Ovary (tissue), 9 donors: ENCODE data around the gene LRTM2. TPM values are rescaled to one million over a fixed set of nuclear protein-coding genes. Genes with fewer than 3 reads are reported as not detected.

Experiments used
- DNase-seq, 5 donors: peaks; one replicate each; pipeline ENCODE4 v3.0.0-alpha.2; 2019 to 2020
- H3K27ac ChIP-seq, 2 donors: fragments of 200-600 bp; one replicate each; pipeline versions ENCODE4 v1.5.1 to v1.8.0; 2019 to 2022
- H3K27me3 ChIP-seq: fragments of 200-600 bp; one replicate; pipeline ENCODE4 v1.8.0; 2022
- H3K36me3 ChIP-seq: fragments of 200-600 bp; sonication (generic); one replicate; pipeline ENCODE4 v1.5.1; 2019
- H3K4me1 ChIP-seq: one replicate; pipeline ENCODE4 v1.8.1; 2013; ENCODE audit warnings: mild to moderate bottlenecking, moderate library complexity; ENCODE audit not compliant: insufficient read depth
- H3K4me3 ChIP-seq: fragments of 200-600 bp; sonication (generic); one replicate; pipeline ENCODE4 v1.5.1; 2017
- H3K9me3 ChIP-seq, 2 donors: fragments of 200-600 bp in 1 of 2; sonication (generic) in 1 of 2; one replicate each; pipeline versions ENCODE4 v1.5.1 to v1.8.1; 2013 to 2019; ENCODE audit warnings: mild to moderate bottlenecking in 1 of 2, moderate library complexity in 1 of 2
- EP300 ChIP-seq: sonication (generic); formaldehyde crosslinking; IDR thresholded peaks from one replicate; pipeline ENCODE4 v1.6.1; 2017; ENCODE audit warnings: antibody characterized with exemption
- POLR2A ChIP-seq: fragments of 450-650 bp; IDR thresholded peaks from one replicate; pipeline ENCODE4 v1.6.1; 2017; ENCODE audit warnings: antibody characterized with exemption, mild to moderate bottlenecking, moderate library complexity
- WGBS, 3 donors: extraction: QIAGEN DNeasy Blood & Tissue Kit in 1 of 3; methylation state at CpG; one replicate each; pipeline versions ENCODE4 v1.1.5 to v1.1.7; 2013 to 2017; 5-methylcytosine and 5-hydroxymethylcytosine counted together
- intact Hi-C, 4 donors: fragments of 100-400 bp; cut with DNase I; formaldehyde crosslinking; loops; one replicate each; pipeline versions ENCODE4 v1.11.0 to v1.15.1; 2022 to 2023
- polyA plus RNA-seq, 2 donors: library from polyadenylated mRNA; stranded (reverse); fragments of 200-250 nt in 1 of 2; fragments of 350-450 nt in 1 of 2; fragmentation: Illumina TruSeq in 1 of 2; extraction: RNeasy Lipid Tissue Mini Kit (QIAGEN cat#74804) in 1 of 2; gene quantifications; one replicate each; pipeline ENCODE4 v1.2.3, GENCODE V29; 2013 to 2014
- total RNA-seq, 7 donors: library from RNA; depleted of rRNA in 2 of 7; stranded (reverse); fragments of >200 nt in 2 of 7; fragmentation: NEBNext Ultra II Directional in 3 of 7; extraction: Animal tissue kit (Norgen Biotek cat#: 25700) in 3 of 7; gene quantifications; one replicate each; pipeline versions ENCODE4 v1.1.0 to v1.2.4, GENCODE V29; 2016 to 2023
- TF ChIP-seq, protein P1 (sequence below), 3 donors: fragments of 450-650 bp in 2 of 3; fragments of 200-600 bp in 1 of 3; IDR thresholded peaks; one replicate each; pipeline versions ENCODE4 v1.5.1 to v1.8.0; 2016 to 2022; ENCODE audit warnings: antibody characterized with exemption in 3 of 3, mild to moderate bottlenecking in 1 of 3
- donor health status: DM: no; HTN: no; CAD: no; lungs with moderate emphysema.
- donor health status: DM: no; HTN: no; CAD: no.
- donor health status: Bipolar disorder and iron deficiency.
- donor health status: DM: yes; HTN: yes; CAD: no.
- donor health status: DM: no; HTN: no; CAD: no.
- donor health status: DM: yes; HTN: yes; CAD: no.

Gene LRTM2
- total and polyA plus RNA-seq, 9 donors: not detected

- TF ChIP-seq, protein P1, sequence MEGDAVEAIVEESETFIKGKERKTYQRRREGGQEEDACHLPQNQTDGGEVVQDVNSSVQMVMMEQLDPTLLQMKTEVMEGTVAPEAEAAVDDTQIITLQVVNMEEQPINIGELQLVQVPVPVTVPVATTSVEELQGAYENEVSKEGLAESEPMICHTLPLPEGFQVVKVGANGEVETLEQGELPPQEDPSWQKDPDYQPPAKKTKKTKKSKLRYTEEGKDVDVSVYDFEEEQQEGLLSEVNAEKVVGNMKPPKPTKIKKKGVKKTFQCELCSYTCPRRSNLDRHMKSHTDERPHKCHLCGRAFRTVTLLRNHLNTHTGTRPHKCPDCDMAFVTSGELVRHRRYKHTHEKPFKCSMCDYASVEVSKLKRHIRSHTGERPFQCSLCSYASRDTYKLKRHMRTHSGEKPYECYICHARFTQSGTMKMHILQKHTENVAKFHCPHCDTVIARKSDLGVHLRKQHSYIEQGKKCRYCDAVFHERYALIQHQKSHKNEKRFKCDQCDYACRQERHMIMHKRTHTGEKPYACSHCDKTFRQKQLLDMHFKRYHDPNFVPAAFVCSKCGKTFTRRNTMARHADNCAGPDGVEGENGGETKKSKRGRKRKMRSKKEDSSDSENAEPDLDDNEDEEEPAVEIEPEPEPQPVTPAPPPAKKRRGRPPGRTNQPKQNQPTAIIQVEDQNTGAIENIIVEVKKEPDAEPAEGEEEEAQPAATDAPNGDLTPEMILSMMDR (IDR thresholded peaks at IDR 0.05): no peak
- TF ChIP-seq EP300: no peak
- TF ChIP-seq POLR2A: no peak
- no peak for DNase-seq
- Histone ChIP-seq H3K4me1 (no peaks in the 10 kb centered on the region), H3K27me3 (no peaks in the 10 kb centered on the region), H3K9me3 (no peaks in the 10 kb centered on the region), H3K36me3 (no peaks in the 10 kb centered on the region), H3K4me3 (no peak overlapping the region), H3K27ac (no peak overlapping the region)
- intact Hi-C loops: no loop called here
- WGBS, 3 donors: 74 to 85% (median 78%) methylated on average over 20 to 22 of the region's 22 CpGs
Measured at GRCh38 chr12:1835211-1836131, 15.1 kb downstream of the LRTM2 start.

GRCh38 chr12:1836241-1836803 is 16.0 kb downstream of the LRTM2 start:
- intact Hi-C loops: no loop called here
- DNase-seq: no peak
- TF ChIP-seq, protein P1 (IDR thresholded peaks at IDR 0.05): no peak
- TF ChIP-seq POLR2A: no peak
- TF ChIP-seq EP300: no peak
- no peaks in the 10 kb centered on the region for H3K36me3 ChIP-seq
- no peak overlapping the region for H3K27ac ChIP-seq
- no peak overlapping the region for H3K4me3 ChIP-seq
- H3K27me3 ChIP-seq: no peaks in the 10 kb centered on the region
- WGBS, 3 donors: 60 to 73% (median 70%) methylated on average over 7 of the region's 7 CpGs
- no peaks in the 10 kb centered on the region for H3K9me3 ChIP-seq
- H3K4me1 ChIP-seq: no peaks in the 10 kb centered on the region

DNA sequence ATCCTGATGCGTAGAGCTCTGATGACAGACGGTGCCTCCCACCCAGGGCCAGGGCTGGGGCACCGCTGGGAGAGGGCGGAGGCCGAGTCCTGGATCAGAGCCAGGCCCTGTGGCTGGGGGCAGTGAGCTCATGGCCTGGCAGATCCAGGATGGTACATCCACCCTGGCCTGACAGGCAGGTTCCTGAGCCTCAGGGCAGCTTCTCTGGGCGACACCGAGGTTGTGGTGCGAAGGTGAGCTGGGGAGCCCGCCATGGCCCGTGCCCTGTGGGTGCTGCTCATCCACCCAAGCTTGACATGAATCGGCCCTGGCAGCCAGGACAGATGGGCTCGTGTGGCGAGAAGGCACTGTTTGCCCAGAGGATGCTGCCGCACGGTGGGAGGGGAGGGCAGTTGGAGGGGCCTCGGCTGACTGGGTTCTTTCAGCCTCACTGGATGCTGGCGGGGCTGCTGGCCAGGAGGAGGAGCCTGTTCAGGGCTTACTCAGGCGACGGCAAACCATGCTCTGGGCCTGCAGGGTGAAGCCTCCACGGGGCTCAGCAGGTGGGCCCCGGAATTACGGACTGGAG is 16.6 kb downstream of the LRTM2 start:
- 56 to 61% (median 61%) methylated on average over 22 of the region's 22 CpGs for WGBS, 3 donors
- no peak overlapping the region for H3K27ac ChIP-seq

DNA sequence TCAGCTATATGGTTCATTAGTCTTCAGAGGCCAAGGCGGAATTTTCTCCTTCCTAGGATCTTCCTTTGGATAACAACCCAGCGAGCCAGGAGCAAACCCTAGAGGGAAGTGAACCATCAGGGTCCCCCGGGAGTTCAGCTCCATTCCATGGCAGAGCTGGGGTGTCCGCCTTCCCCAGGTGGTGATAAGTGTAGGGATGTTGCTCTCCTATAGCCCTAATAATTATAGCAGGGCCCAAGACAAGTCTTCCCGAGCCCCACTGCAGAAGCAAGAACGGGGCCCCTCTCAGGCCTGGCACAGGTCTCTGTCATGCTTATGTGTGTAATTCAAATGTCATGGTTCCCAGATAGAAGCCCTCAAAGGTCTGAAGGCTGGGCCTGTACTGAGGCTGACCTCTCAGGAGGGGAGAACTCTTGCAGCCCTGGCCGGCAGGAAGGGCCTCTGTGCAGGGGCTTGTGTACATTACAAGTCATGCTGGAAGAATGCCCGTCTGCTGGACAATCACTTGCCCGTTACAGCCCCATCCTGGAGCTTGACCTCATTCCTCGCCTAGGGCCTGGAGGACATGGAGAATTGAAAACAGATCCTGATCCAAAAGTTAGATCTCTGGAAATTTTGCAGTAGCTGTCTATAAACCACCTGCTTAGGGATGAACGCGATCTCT is 17.3 kb downstream of the LRTM2 start:
- Histone ChIP-seq H3K9me3 (no peaks in the 10 kb centered on the region), H3K4me1 (no peaks in the 10 kb centered on the region), H3K27me3 (no peaks in the 10 kb centered on the region), H3K27ac (no peak overlapping the region), H3K36me3 (no peaks in the 10 kb centered on the region), H3K4me3 (no peak overlapping the region)
- no peak for DNase-seq
- WGBS, 3 donors: 72 to 83% (median 76%) methylated on average over 12 of the region's 12 CpGs
- TF ChIP-seq POLR2A: no peak
- no peak for TF ChIP-seq EP300
- TF ChIP-seq, protein P1 (IDR thresholded peaks at IDR 0.05): no peak
- intact Hi-C loops: no loop called here

More for the DNA sequence above, 16.6 kb downstream of the LRTM2 start:
- TF ChIP-seq POLR2A (no peak), EP300 (no peak)
- TF ChIP-seq, protein P1 (IDR thresholded peaks at IDR 0.05): no peak
- Histone ChIP-seq H3K36me3 (no peaks in the 10 kb centered on the region), H3K4me3 (no peak overlapping the region), H3K9me3 (no peaks in the 10 kb centered on the region), H3K27me3 (no peaks in the 10 kb centered on the region), H3K4me1 (no peaks in the 10 kb centered on the region)
- intact Hi-C loops: no loop called here
- DNase-seq: no peak
